GM12891 (cell line): ENCODE measurements around the gene CCDC97.

Source experiments
- PAX5 ChIP-seq: IDR thresholded peaks from 2 replicates; pipeline ENCODE4 v1.6.1; 2011; ENCODE audit warnings: low read length, moderate library complexity, mild to moderate bottlenecking; ENCODE audit not compliant: insufficient read depth, severe bottlenecking
- POLR2A ChIP-seq: IDR thresholded peaks from 2 replicates; pipeline ENCODE4 v1.6.1; 2011; ENCODE audit warnings: low read depth, low read length, control low read depth
- POLR2AphosphoS5 ChIP-seq: IDR thresholded peaks from 2 replicates; pipeline ENCODE4 v1.6.1; 2011; ENCODE audit warnings: low read depth, low read length, control low read depth
- SPI1 ChIP-seq: IDR thresholded peaks from 2 replicates; pipeline ENCODE4 v1.6.1; 2011; ENCODE audit warnings: low read depth, low read length, control low read depth
- TAF1 ChIP-seq: IDR thresholded peaks from 2 replicates; pipeline ENCODE4 v1.6.1; 2011; ENCODE audit warnings: low read depth, low read length, control low read depth

DNA sequence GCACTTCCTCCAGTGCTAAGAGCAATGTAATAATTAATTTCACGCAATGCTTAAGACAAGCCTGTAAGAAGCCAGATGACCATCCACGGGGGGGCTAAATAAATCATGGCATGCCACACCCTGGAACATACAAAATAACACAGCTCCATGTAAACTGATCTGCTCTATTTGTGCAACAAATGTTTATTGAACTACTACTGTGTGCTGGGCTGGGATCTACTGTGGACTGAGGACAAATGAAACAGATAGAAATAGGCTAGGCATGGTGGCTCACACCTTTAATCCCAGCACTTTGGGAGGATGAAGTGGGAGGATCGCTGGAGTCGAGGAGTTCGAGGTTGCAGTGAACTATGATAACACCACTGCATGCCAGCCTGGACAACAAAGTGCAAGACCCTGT, 22.5 kb downstream of the CCDC97 start:
- TF ChIP-seq POLR2A, result no peak
- TF ChIP-seq TAF1, result no peak
- no peak for TF ChIP-seq POLR2AphosphoS5
- no peak for TF ChIP-seq SPI1
- no peak for TF ChIP-seq PAX5
